Measurements from ENCODE around the gene SSBP3. TPM values are rescaled to one million over a fixed set of nuclear protein-coding genes. Genes with fewer than 3 reads are reported as not detected.

SSBP3 gene
- total RNA-seq, 1 experiment from 2014 or later, result 42.1 TPM

DNA sequence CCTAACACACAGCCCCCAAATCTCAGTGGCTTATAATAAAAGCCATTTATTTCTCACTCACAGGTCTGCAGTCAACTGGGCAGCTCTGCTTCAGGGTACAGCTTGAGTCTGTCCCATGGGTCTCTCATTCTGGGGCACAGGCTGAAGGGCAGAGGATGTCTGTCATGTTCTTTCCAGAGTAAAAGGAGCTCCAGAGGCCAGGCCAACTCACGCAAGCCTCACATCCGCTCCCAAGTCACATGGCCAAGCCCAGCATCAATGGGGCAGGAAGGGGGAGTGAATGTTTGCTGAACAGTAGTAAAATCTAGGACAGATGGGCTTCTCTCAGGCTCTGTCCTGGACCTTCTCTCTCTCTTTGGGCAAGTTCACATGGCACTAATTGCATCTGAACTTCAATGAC, 7.1 kb upstream of the SSBP3 start:
- no peak for DNase-seq
- Mint-ChIP-seq H3K27ac (ENCODE audit: unreplicated experiment) (no peak overlapping the region), H3K4me1 (ENCODE audit: low read depth, unreplicated experiment) (peaks cover 24% of the 10 kb centered on the region), H3K9me3 (ENCODE audit: unreplicated experiment) (no peaks in the 10 kb centered on the region), H3K36me3 (ENCODE audit: insufficient read depth, unreplicated experiment) (no peaks in the 10 kb centered on the region), H3K27me3 (ENCODE audit: insufficient read depth, unreplicated experiment) (no peaks in the 10 kb centered on the region), H3K4me3 (ENCODE audit: unreplicated experiment) (no peak overlapping the region)
- Histone ChIP-seq H3K4me3 (ENCODE audit: low read depth, low read length) (no peak overlapping the region), H3K9me3 (no peaks in the 10 kb centered on the region), H3K36me3 (ENCODE audit: control insufficient read depth, insufficient read depth, low read length) (no peaks in the 10 kb centered on the region), H3K27me3 (replicated peaks; ENCODE audit: control insufficient read depth, insufficient read depth, low read length) (no peaks in the 10 kb centered on the region), H3K4me1 (peaks cover 22% of the 10 kb centered on the region)
- intact Hi-C loops (cut with micrococcal nuclease; ENCODE audit: unreplicated experiment), result no loop called here
- ChIA-PET CTCF (no interaction called here), POLR2A (no interaction called here)
- TF ChIP-seq, protein P1, sequence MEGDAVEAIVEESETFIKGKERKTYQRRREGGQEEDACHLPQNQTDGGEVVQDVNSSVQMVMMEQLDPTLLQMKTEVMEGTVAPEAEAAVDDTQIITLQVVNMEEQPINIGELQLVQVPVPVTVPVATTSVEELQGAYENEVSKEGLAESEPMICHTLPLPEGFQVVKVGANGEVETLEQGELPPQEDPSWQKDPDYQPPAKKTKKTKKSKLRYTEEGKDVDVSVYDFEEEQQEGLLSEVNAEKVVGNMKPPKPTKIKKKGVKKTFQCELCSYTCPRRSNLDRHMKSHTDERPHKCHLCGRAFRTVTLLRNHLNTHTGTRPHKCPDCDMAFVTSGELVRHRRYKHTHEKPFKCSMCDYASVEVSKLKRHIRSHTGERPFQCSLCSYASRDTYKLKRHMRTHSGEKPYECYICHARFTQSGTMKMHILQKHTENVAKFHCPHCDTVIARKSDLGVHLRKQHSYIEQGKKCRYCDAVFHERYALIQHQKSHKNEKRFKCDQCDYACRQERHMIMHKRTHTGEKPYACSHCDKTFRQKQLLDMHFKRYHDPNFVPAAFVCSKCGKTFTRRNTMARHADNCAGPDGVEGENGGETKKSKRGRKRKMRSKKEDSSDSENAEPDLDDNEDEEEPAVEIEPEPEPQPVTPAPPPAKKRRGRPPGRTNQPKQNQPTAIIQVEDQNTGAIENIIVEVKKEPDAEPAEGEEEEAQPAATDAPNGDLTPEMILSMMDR (IDR thresholded peaks at IDR 0.05; ENCODE audit: insufficient read depth in 1 of 2, low read depth in 1 of 2, low read length in 1 of 2, severe bottlenecking in 1 of 2, unreplicated experiment in 1 of 2), result no peak
- no TSS peak for BruUV-seq (replicated peaks)

DNA sequence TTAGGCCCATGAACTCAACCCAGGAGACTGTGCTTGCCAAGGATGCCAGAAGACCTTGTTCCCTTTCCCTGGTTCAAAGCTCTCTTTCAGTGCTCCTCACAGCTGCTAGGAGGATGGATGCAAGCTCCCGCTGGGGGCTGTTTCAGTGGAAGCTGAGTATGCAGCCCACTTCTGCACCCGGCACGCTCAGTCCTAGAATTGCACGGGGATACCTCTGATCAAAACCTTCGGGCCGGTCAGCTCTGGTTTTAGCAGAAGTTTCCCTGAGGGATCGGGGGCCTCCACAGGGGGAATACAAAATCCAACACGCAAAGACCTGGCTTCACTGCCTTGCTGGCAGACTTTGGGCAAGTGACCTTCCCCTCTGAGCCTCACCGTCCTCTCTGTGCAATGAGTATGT, 4.2 kb upstream of the SSBP3 start:
- H3K4me3 ChIP-seq (ENCODE audit: low read depth, low read length), result no peak overlapping the region
- no peaks in the 10 kb centered on the region for H3K27me3 ChIP-seq (replicated peaks; ENCODE audit: control insufficient read depth, insufficient read depth, low read length)
- no peaks in the 10 kb centered on the region for H3K36me3 Mint-ChIP-seq (ENCODE audit: insufficient read depth, unreplicated experiment)
- DNase-seq, result no peak
- no peaks in the 10 kb centered on the region for H3K9me3 ChIP-seq
- ChIA-PET POLR2A (no interaction called here), CTCF (no interaction called here)
- H3K27me3 Mint-ChIP-seq (ENCODE audit: insufficient read depth, unreplicated experiment), result no peaks in the 10 kb centered on the region
- H3K4me3 Mint-ChIP-seq (ENCODE audit: unreplicated experiment), result no peak overlapping the region
- H3K27ac Mint-ChIP-seq (ENCODE audit: unreplicated experiment), result no peak overlapping the region
- H3K36me3 ChIP-seq (ENCODE audit: control insufficient read depth, insufficient read depth, low read length), result no peaks in the 10 kb centered on the region
- TF ChIP-seq, protein P1 (IDR thresholded peaks at IDR 0.05; ENCODE audit: insufficient read depth in 1 of 2, low read depth in 1 of 2, low read length in 1 of 2, severe bottlenecking in 1 of 2, unreplicated experiment in 1 of 2), result no peak
- no peaks in the 10 kb centered on the region for H3K9me3 Mint-ChIP-seq (ENCODE audit: unreplicated experiment)
- peaks cover 28% of the 10 kb centered on the region for H3K4me1 ChIP-seq
- intact Hi-C loops (cut with micrococcal nuclease; ENCODE audit: unreplicated experiment), result no loop called here
- no TSS peak for BruUV-seq (replicated peaks)
- H3K4me1 Mint-ChIP-seq (ENCODE audit: low read depth, unreplicated experiment), result peaks cover 23% of the 10 kb centered on the region

DNA sequence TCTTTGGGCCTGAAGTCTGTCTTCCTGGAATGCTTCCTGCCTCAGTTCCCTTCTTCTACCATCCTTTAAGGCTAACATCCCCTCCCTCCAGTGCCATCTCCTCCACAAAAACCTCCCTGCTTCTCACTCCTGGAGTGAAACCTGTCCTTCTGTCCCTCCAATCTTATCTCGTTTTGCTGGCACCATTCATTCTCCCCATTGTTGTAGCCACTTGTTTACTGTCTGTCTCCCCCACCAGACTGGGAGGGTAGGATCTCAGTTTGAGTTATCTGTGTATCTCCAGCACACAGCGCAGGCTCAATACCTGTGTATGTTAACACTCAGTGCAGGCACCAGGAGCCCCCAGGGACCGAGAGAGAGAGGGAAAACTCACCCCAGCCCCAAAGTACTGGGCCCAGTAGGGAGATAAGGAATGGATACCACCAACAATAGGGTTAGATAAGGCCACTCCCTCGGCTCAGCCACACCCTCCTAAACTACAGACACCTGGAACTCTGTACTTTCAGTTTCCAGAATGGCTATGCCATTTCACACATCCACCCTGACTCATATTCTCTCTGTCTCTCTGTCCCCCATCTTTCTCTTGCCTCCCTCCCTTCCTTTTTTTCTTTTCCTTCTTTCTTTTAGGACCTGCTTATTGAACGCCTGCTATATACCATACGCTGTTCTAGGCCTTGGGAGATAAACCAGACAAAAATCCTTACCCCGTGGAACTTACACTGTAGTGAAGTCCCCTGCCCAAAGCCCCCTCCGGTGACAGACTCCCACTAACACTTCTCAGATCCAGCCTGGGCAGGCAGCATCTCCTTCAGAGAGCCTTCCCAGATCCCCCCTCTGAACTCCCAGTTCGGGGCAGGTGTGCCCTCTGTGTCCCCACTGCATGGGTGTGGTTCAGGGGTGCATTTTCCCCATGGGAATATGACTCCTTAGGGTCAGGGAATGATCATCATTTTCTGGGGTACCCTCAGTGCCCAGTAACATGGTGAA, 3.3 kb upstream of the SSBP3 start:
- peak overlapping the region; percentile 11 for H3K27ac Mint-ChIP-seq (ENCODE audit: unreplicated experiment)
- TF ChIP-seq, protein P1 (IDR thresholded peaks at IDR 0.05; ENCODE audit: insufficient read depth in 1 of 2, low read depth in 1 of 2, low read length in 1 of 2, severe bottlenecking in 1 of 2, unreplicated experiment in 1 of 2), result no peak
- no peaks in the 10 kb centered on the region for H3K36me3 ChIP-seq (ENCODE audit: control insufficient read depth, insufficient read depth, low read length)
- H3K36me3 Mint-ChIP-seq (ENCODE audit: insufficient read depth, unreplicated experiment), result no peaks in the 10 kb centered on the region
- H3K27me3 ChIP-seq (replicated peaks; ENCODE audit: control insufficient read depth, insufficient read depth, low read length), result no peaks in the 10 kb centered on the region
- CTCF ChIA-PET, result no interaction called here
- peak overlapping the region; percentile 36 for H3K4me3 Mint-ChIP-seq (ENCODE audit: unreplicated experiment)
- BruUV-seq (replicated peaks), result no TSS peak
- H3K9me3 ChIP-seq, result no peaks in the 10 kb centered on the region
- H3K9me3 Mint-ChIP-seq (ENCODE audit: unreplicated experiment), result no peaks in the 10 kb centered on the region
- intact Hi-C loops (cut with micrococcal nuclease; ENCODE audit: unreplicated experiment), result loop anchor here (2.0 to 10.0 kb wide), 2 partner anchors 19 to 285 kb away; no protein-coding TSS in a partner anchor
- H3K4me1 ChIP-seq, result peaks cover 28% of the 10 kb centered on the region
- peaks cover 23% of the 10 kb centered on the region for H3K4me1 Mint-ChIP-seq (ENCODE audit: low read depth, unreplicated experiment)
- no peaks in the 10 kb centered on the region for H3K27me3 Mint-ChIP-seq (ENCODE audit: insufficient read depth, unreplicated experiment)
- DNase-seq, result peak; percentile 66 to 78
- POLR2A ChIA-PET, result no interaction called here
- H3K4me3 ChIP-seq (ENCODE audit: low read depth, low read length), result no peak overlapping the region
